ENCODE measurements around the gene KCTD13.

The KCTD13 gene

GRCh38 chr16:29860218-29860617 is 65.8 kb downstream of the KCTD13 start:
- H3K9ac ChIP-seq (ENCODE audit: low read length): no peak overlapping the region
- no peaks in the 10 kb centered on the region for H3K27me3 ChIP-seq (ENCODE audit: low read length)
- no peak for TF ChIP-seq CTCF (IDR thresholded peaks at IDR 0.05; ENCODE audit: insufficient read depth, low read length, poor library complexity, severe bottlenecking)
- TF ChIP-seq EZH2phosphoT487 (conservative IDR thresholded peaks at IDR 0.05; ENCODE audit: low read length): no peak
- no peak overlapping the region for H2AFZ ChIP-seq (ENCODE audit: low read depth, low read length, severe bottlenecking)
- no peak overlapping the region for H3K4me3 ChIP-seq (ENCODE audit: insufficient read depth, low read length, poor library complexity, severe bottlenecking)
- H3K36me3 ChIP-seq (ENCODE audit: low read length): no peaks in the 10 kb centered on the region
- no peak overlapping the region for H3K27ac ChIP-seq (ENCODE audit: low read depth, low read length)
- H4K20me1 ChIP-seq (ENCODE audit: low read depth, low read length): no peaks in the 10 kb centered on the region
- no peaks in the 10 kb centered on the region for H3F3A ChIP-seq (ENCODE audit: insufficient read depth)
- no peaks in the 10 kb centered on the region for H3K9me2 ChIP-seq (replicated peaks; ENCODE audit: insufficient read depth, low read length)
- H3K9me3 ChIP-seq (ENCODE audit: insufficient read depth, low read length): no peaks in the 10 kb centered on the region
- no peaks in the 10 kb centered on the region; the same call in 1 of the 2 replicates for H3K79me2 ChIP-seq (ENCODE audit: insufficient read depth, low read length)
- H3K4me2 ChIP-seq (ENCODE audit: low read depth, low read length, poor library complexity, severe bottlenecking): no peak overlapping the region

GRCh38 chr16:29858974-29859373 is 67.1 kb downstream of the KCTD13 start:
- Histone ChIP-seq H3K4me3 (ENCODE audit: insufficient read depth, low read length, poor library complexity, severe bottlenecking) (no peak overlapping the region), H3K9ac (ENCODE audit: low read length) (no peak overlapping the region), H3K27ac (ENCODE audit: low read depth, low read length) (no peak overlapping the region), H3K9me3 (ENCODE audit: insufficient read depth, low read length) (no peaks in the 10 kb centered on the region), H3K36me3 (ENCODE audit: low read length) (no peaks in the 10 kb centered on the region), H3F3A (ENCODE audit: insufficient read depth) (no peaks in the 10 kb centered on the region), H4K20me1 (ENCODE audit: low read depth, low read length) (no peaks in the 10 kb centered on the region), H2AFZ (ENCODE audit: low read depth, low read length, severe bottlenecking) (no peak overlapping the region), H3K27me3 (ENCODE audit: low read length) (no peaks in the 10 kb centered on the region), H3K79me2 (ENCODE audit: insufficient read depth, low read length) (no peaks in the 10 kb centered on the region; the same call in 1 of the 2 replicates), H3K9me2 (replicated peaks; ENCODE audit: insufficient read depth, low read length) (no peaks in the 10 kb centered on the region), H3K4me2 (ENCODE audit: low read depth, low read length, poor library complexity, severe bottlenecking) (no peak overlapping the region)
- TF ChIP-seq EZH2phosphoT487 (conservative IDR thresholded peaks at IDR 0.05; ENCODE audit: low read length) (no peak), CTCF (IDR thresholded peaks at IDR 0.05; ENCODE audit: insufficient read depth, low read length, poor library complexity, severe bottlenecking) (no peak)

GRCh38 chr16:29858149-29858849 is 67.7 kb downstream of the KCTD13 start:
- Histone ChIP-seq H3K9me2 (replicated peaks; ENCODE audit: insufficient read depth, low read length) (no peaks in the 10 kb centered on the region), H3K27me3 (ENCODE audit: low read length) (no peaks in the 10 kb centered on the region), H3K79me2 (ENCODE audit: insufficient read depth, low read length) (no peaks in the 10 kb centered on the region; the same call in 1 of the 2 replicates), H3K9me3 (ENCODE audit: insufficient read depth, low read length) (no peaks in the 10 kb centered on the region), H3K36me3 (ENCODE audit: low read length) (no peaks in the 10 kb centered on the region), H3F3A (ENCODE audit: insufficient read depth) (no peaks in the 10 kb centered on the region), H3K4me2 (ENCODE audit: low read depth, low read length, poor library complexity, severe bottlenecking) (no peak overlapping the region), H4K20me1 (ENCODE audit: low read depth, low read length) (no peaks in the 10 kb centered on the region), H3K9ac (ENCODE audit: low read length) (no peak overlapping the region), H3K4me3 (ENCODE audit: insufficient read depth, low read length, poor library complexity, severe bottlenecking) (no peak overlapping the region), H3K27ac (ENCODE audit: low read depth, low read length) (no peak overlapping the region), H2AFZ (ENCODE audit: low read depth, low read length, severe bottlenecking) (no peak overlapping the region)
- TF ChIP-seq CTCF (IDR thresholded peaks at IDR 0.05; ENCODE audit: insufficient read depth, low read length, poor library complexity, severe bottlenecking): no peak
- TF ChIP-seq EZH2phosphoT487 (conservative IDR thresholded peaks at IDR 0.05; ENCODE audit: low read length): no peak

Data from SU-DHL-6 (cell line).